ENCODE measurements around the gene DHX16.

Gene DHX16

DNA sequence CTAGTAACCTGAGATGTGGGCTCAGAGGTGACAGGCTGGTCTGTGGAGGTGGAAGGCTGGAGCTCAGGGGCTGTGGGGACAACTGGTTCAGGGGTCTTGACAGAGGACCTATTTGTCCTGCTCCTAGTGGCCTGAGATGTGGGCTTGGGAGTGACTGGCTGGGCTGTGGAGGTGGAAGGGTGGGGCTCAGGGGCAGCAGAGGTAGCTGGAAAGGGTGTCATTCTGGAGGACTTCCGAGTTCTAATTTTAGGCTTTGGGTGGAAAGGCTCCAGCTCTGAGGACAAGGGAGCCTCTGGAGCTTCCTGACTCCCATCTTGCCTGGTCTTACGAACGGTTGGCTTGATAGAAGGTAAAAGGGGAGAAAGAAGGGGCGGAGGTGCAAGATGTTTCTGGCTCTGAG, 32.8 kb upstream of the DHX16 start:
- no peak overlapping the region for H3K27ac ChIP-seq
- no peak for TF ChIP-seq CTCF (conservative IDR thresholded peaks at IDR 0.05)

DNA sequence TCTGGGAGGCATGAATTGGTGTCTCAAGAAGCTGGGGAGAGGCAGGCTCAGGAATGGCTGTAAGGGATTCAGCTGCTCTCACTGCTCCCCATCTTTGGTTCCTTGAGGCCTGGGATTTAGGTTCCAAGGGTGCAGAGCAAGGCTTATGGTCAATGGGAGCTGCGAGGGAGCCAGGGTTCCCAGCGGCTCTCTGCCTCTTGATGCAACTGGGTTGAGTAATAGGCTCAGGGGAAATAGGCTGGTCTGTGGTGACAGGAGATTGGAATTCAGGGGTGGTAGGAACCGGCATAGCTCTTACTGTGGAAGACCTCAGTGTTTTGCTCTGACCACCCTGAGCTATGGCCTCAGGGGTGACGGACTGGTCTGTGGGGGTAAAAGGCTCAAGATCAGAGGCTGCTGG, 31.0 kb upstream of the DHX16 start:
- H3K27ac ChIP-seq: no peak overlapping the region
- TF ChIP-seq CTCF (conservative IDR thresholded peaks at IDR 0.05): no peak

DNA sequence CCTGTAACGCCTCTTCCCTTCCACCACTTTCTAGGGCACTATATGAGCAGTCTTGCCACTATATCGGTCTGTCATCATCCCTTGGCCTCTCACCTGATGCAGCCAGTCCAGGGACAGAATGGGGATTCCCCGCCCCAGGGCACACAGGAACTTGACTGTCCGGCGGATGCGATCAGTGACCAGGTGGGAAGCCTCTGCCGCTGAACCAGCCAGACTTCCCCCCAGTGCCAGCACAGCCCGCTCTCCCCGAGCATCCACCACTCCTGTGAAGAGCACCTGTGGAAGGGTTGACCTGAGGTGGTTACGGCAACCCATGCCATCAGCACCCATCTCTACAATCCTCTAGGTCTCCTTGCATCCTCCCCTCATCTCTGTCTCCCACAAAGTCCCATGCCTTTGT, 30.2 kb upstream of the DHX16 start:
- TF ChIP-seq CTCF (conservative IDR thresholded peaks at IDR 0.05): no peak
- no peak overlapping the region for H3K27ac ChIP-seq

DNA sequence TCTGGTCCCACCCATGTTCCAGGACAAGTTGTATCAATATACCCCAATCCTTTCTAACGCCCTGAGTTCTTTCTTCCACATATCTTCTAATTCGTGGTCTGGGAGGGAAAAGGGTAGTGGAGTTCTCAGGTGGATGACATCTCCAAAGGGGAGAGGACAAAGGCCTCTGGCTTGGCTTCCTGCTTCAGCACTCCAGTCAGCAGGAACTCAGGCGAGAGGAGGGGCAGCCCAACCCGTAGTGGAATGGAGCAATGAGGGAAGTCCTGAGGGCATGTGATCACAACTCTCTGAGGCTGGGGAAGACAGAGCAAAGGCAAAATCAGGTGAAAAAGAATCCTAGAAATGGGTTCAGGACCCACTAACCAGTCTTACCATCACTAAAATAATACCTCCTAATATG, 27.5 kb upstream of the DHX16 start:
- TF ChIP-seq CTCF (conservative IDR thresholded peaks at IDR 0.05): no peak
- H3K27ac ChIP-seq: no peak overlapping the region

DNA sequence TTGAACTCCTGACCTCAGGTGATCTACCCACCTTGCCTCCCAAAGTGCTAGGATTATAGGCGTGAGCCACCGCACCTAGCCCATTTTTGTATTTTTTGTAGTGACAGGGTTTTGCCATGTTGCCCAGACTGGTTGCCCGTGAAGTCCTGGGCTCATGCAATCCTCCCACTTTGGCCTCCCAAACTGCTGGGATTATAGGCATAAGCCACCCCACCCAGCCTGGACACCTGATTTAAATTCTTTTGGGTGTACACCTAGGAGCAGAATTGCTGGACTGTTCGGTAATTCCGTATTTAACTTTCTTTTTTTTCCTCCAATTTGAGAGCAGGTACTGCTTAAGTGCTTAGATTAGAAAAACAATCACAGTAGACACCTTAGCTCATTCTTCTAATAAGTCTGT, 23.6 kb upstream of the DHX16 start:
- H3K27ac ChIP-seq: no peak overlapping the region
- no peak for TF ChIP-seq CTCF (conservative IDR thresholded peaks at IDR 0.05)

DNA sequence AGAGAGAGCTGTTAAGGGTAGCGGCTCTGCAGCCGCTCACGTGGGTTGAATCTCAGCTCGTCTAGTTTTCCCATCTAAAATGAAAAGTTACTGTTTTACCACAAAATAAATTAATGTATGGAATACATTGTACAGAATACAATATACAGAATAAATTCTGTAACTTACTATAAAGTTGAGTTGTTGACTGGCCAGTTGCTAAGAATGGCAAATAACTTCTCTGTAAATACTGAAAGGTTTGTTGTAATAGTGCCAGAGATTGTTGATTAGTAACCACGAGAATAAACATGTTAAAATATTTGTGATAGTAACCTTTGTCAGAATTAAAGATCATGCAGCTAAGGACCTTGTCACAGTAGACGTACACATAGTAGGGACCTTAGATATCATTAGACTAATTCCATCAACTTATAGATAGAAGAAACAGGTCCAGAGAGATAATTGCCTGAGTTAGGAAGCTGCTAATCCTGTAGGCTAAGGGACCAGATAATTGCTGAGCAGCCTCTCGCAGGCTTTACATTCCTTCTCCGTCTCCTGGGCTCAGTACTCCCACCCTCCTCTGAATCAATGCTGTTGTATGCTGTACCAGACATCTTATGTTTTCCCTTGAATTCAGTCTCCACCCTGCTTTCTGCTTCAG, 18.5 kb upstream of the DHX16 start:
- H3K27ac ChIP-seq: peak overlapping the region; percentile 74
- TF ChIP-seq CTCF (conservative IDR thresholded peaks at IDR 0.05): no peak

DNA sequence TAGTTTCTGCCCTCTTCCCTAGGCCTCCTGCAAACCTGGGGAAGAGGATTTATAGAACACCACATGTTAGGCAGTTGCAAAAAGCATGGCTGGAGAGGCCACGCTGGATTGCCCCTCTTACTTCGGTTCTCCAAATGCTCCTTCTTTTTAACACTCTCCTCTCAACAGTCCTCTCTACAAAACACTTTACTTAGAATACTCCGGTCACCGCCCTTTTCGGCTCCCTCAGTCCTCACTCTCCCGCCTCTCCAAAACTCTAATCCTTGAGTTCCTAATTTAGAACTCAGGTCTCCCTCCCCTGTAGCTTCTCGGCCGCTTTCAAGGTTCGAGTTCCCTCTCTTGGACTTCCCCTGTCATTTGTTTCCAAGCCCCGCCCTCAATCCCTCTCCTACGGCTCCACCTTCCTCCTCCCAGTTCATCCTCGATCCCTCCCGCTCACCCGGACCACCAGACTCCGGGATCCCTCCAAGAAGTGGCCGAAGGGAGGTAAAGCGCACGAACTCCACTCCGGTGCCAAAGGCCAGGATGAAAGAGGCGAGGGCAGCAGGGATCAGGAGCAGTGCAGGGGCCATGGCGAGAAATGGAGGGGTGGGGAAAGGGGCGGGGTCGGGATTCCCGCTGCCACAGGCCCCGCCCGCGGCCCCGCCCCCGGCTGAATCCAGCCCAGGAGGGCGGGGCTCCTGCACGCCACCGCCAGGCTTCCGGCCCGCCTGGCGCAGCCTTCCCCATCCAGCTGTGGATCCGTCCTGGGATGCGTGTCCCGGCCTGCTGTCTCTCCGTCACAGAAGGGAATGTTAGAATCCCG, 17.8 kb upstream of the DHX16 start, which contains the start of gene NRM:
Gene NRM, minus strand, starts transcription at position 582 of the 805 bp plus-strand sequence. Its CDS starts 10 bp downstream, at position 572.
- H3K27ac ChIP-seq: peak within 1 kb of the TSS; percentile 74
- no peak for TF ChIP-seq CTCF (conservative IDR thresholded peaks at IDR 0.05)

All from VCaP (cell line).